Mucosa of descending colon (tissue), 3 donors: ENCODE measurements around the gene VRK2. TPM values are rescaled to one million over a fixed set of nuclear protein-coding genes. Genes with fewer than 3 reads are reported as not detected.

ENCODE experiments used
- ATAC-seq: fragments of 200-7000 bp; cut with Tn5 transposase; one replicate; pipeline ENCODE4 v1.9.1; 2020; ENCODE audit warnings: mild to moderate bottlenecking, moderate library complexity
- DNase-seq, 3 donors: peaks; one replicate each; pipeline ENCODE4 v3.0.0-alpha.2; 2020
- H3K36me3 ChIP-seq: fragments of 200-600 bp; one replicate; pipeline ENCODE4 v1.8.0; 2021; ENCODE audit warnings: low read depth, mild to moderate bottlenecking
- H3K4me1 ChIP-seq: fragments of 200-600 bp; one replicate; pipeline ENCODE4 v1.8.0; 2021; ENCODE audit warnings: low read depth, mild to moderate bottlenecking
- H3K4me3 ChIP-seq: fragments of 200-600 bp; one replicate; pipeline ENCODE4 v1.8.0; 2021; ENCODE audit warnings: mild to moderate bottlenecking
- H3K9me3 ChIP-seq: fragments of 200-600 bp; one replicate; pipeline ENCODE4 v1.8.0; 2021; ENCODE audit warnings: mild to moderate bottlenecking
- CTCF ChIP-seq: fragments of 200-600 bp; IDR thresholded peaks from one replicate; pipeline ENCODE4 v1.8.0; 2022; ENCODE audit warnings: antibody characterized with exemption, mild to moderate bottlenecking
- intact Hi-C, 2 donors: fragments of 100-400 bp; cut with DNase I in 1 of 2; cut with micrococcal nuclease in 1 of 2; formaldehyde crosslinking; loops; one replicate each; pipeline versions ENCODE4 v1.11.0 to v1.11.1; 2022; cut with DNase I, micrococcal nuclease
- total RNA-seq, 3 donors: library from RNA; stranded (reverse); fragmentation: NEBNext Ultra II Directional in 2 of 3; extraction: Animal tissue kit (Norgen Biotek cat#: 25700) in 2 of 3; gene quantifications; one replicate each; pipeline versions ENCODE4 v1.2.1 to v1.2.4, GENCODE V29; 2021 to 2023
- donor health status: DM: no; HTN: no; CAD: no; lungs with moderate emphysema.
- donor health status: DM: no; HTN: no; CAD: no.
- donor health status: DM: no; HTN: yes; CAD: no.

Gene VRK2
- total RNA-seq, 3 donors from 2014 or later, result 20.3 to 24.0 (median 22.9) TPM

GRCh38 chr2:58033530-58033929 lies 13.1 kb upstream of the VRK2 start:
- H3K9me3 ChIP-seq, result no peaks in the 10 kb centered on the region
- TF ChIP-seq CTCF, result no peak
- H3K4me1 ChIP-seq, result no peaks in the 10 kb centered on the region
- intact Hi-C loops, result no loop called here
- no peak for DNase-seq
- H3K4me3 ChIP-seq, result no peak overlapping the region
- H3K36me3 ChIP-seq, result no peaks in the 10 kb centered on the region
- ATAC-seq, result no peak

- no peaks in the 10 kb centered on the region for H3K9me3 ChIP-seq
- intact Hi-C loops, result no loop called here
- no peaks in the 10 kb centered on the region for H3K36me3 ChIP-seq
- ATAC-seq, result no peak
- DNase-seq, result no peak
- TF ChIP-seq CTCF, result no peak
- H3K4me3 ChIP-seq, result no peak overlapping the region
- H3K4me1 ChIP-seq, result no peaks in the 10 kb centered on the region
Measured at GRCh38 chr2:58035352-58035751, 11.3 kb upstream of the VRK2 start.

GRCh38 chr2:58039170-58039611 lies 7.4 kb upstream of the VRK2 start:
- Histone ChIP-seq H3K4me3 (no peak overlapping the region), H3K9me3 (no peaks in the 10 kb centered on the region), H3K36me3 (no peaks in the 10 kb centered on the region), H3K4me1 (no peaks in the 10 kb centered on the region)
- intact Hi-C loops, result no loop called here
- peak; percentile 53 for ATAC-seq
- no peak for DNase-seq
- TF ChIP-seq CTCF, result no peak

GRCh38 chr2:58042486-58042970 lies 4.1 kb upstream of the VRK2 start:
- H3K4me1 ChIP-seq, result peaks cover 10% of the 10 kb centered on the region
- no peak for ATAC-seq
- no peaks in the 10 kb centered on the region for H3K9me3 ChIP-seq
- intact Hi-C loops, result no loop called here
- no peak overlapping the region for H3K4me3 ChIP-seq
- DNase-seq, result peak in 1 of 3 donors; percentile 11
- TF ChIP-seq CTCF, result no peak
- no peaks in the 10 kb centered on the region for H3K36me3 ChIP-seq

- no peak for DNase-seq
- no peak for ATAC-seq
- Histone ChIP-seq H3K4me3 (no peak overlapping the region), H3K4me1 (peaks cover 10% of the 10 kb centered on the region), H3K36me3 (no peaks in the 10 kb centered on the region), H3K9me3 (no peaks in the 10 kb centered on the region)
- intact Hi-C loops, result no loop called here
- TF ChIP-seq CTCF, result no peak
Measured at GRCh38 chr2:58044145-58044544, 2.5 kb upstream of the VRK2 start.
